ENCODE measurements around the gene SFSWAP.

DNA sequence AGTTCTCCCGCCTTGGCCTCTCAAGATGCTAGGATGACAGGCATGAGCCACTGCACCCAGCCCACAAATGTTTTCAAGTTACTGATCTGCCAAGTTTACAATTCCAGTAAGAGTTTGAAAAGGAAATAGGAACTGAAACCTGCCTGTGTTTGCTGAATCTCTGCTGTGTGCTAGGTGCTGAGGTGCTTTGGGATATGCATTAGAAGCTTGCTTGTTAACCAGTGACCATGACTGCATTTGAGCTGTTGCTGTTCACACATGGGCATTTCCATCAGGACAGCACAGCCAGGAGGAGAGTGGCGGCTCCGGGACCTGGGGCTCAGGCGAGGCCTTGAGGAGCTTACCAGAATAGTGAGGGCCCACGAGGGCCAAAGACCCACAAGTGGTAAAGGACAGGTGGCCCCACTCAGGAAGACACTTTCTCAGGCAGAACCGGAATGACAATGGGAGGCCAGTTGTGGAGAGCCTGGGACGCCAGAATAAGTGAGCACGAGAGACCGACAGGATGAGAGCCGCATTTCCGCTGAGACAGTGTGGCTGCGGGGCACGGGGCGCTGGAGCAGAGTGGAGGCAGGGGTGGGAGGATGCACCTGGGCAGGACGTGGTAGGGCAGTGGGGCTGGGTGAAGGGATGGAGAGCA is 62.8 kb downstream of the SFSWAP start:
- TF ChIP-seq YY1 (IDR thresholded peaks at IDR 0.05; ENCODE audit: low read depth) (no peak), EP300 (IDR thresholded peaks at IDR 0.05; ENCODE audit: borderline replicate concordance) (no peak), FOXM1 (IDR thresholded peaks at IDR 0.05; ENCODE audit: borderline replicate concordance, low read depth) (no peak), RAD21 (IDR thresholded peaks at IDR 0.05; ENCODE audit: low read depth) (no peak)
- TF ChIP-seq, protein P1, sequence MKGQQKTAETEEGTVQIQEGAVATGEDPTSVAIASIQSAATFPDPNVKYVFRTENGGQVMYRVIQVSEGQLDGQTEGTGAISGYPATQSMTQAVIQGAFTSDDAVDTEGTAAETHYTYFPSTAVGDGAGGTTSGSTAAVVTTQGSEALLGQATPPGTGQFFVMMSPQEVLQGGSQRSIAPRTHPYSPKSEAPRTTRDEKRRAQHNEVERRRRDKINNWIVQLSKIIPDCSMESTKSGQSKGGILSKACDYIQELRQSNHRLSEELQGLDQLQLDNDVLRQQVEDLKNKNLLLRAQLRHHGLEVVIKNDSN (IDR thresholded peaks at IDR 0.05) = no peak
- TF ChIP-seq, protein P2, sequence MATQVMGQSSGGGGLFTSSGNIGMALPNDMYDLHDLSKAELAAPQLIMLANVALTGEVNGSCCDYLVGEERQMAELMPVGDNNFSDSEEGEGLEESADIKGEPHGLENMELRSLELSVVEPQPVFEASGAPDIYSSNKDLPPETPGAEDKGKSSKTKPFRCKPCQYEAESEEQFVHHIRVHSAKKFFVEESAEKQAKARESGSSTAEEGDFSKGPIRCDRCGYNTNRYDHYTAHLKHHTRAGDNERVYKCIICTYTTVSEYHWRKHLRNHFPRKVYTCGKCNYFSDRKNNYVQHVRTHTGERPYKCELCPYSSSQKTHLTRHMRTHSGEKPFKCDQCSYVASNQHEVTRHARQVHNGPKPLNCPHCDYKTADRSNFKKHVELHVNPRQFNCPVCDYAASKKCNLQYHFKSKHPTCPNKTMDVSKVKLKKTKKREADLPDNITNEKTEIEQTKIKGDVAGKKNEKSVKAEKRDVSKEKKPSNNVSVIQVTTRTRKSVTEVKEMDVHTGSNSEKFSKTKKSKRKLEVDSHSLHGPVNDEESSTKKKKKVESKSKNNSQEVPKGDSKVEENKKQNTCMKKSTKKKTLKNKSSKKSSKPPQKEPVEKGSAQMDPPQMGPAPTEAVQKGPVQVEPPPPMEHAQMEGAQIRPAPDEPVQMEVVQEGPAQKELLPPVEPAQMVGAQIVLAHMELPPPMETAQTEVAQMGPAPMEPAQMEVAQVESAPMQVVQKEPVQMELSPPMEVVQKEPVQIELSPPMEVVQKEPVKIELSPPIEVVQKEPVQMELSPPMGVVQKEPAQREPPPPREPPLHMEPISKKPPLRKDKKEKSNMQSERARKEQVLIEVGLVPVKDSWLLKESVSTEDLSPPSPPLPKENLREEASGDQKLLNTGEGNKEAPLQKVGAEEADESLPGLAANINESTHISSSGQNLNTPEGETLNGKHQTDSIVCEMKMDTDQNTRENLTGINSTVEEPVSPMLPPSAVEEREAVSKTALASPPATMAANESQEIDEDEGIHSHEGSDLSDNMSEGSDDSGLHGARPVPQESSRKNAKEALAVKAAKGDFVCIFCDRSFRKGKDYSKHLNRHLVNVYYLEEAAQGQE (IDR thresholded peaks at IDR 0.05; ENCODE audit: low read depth) = no peak
- TF ChIP-seq, protein P3, sequence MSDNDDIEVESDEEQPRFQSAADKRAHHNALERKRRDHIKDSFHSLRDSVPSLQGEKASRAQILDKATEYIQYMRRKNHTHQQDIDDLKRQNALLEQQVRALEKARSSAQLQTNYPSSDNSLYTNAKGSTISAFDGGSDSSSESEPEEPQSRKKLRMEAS (IDR thresholded peaks at IDR 0.05) = no peak

Data from Ishikawa (cell line).